Stimulated activated CD4-positive, alpha-beta T cell treated with anti-CD3 and anti-CD28 coated beads, Interleukin-12 subunit alpha, Interleukin-12 subunit beta, amount 100 ng/mL, for 4 hours (primary cell): ENCODE data around the gene TCOF1.

ENCODE experiments used
- DNase-seq: peaks from one replicate; pipeline ENCODE4 v3.0.0-alpha.2; 2020

The TCOF1 gene

DNA sequence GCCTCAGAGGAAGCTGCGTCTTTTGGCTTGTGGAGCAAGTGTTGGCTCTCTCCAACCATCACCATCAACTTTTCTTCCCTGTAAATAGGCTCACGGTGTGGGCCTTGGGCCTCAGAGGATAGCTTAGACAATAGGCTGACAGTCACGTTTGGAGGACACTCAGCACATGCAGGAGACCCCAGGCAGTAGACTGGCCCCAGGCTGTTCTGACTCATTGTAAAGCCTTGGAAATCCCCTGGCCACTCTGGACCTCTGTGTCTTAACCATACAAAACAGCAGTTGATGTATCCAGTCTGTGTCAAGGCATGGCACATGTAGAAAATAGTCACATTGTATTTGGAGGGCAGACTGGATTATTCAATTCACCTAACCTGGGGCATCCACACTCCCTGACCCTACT is 36.6 kb downstream of the TCOF1 start:
- DNase-seq: no peak

DNA sequence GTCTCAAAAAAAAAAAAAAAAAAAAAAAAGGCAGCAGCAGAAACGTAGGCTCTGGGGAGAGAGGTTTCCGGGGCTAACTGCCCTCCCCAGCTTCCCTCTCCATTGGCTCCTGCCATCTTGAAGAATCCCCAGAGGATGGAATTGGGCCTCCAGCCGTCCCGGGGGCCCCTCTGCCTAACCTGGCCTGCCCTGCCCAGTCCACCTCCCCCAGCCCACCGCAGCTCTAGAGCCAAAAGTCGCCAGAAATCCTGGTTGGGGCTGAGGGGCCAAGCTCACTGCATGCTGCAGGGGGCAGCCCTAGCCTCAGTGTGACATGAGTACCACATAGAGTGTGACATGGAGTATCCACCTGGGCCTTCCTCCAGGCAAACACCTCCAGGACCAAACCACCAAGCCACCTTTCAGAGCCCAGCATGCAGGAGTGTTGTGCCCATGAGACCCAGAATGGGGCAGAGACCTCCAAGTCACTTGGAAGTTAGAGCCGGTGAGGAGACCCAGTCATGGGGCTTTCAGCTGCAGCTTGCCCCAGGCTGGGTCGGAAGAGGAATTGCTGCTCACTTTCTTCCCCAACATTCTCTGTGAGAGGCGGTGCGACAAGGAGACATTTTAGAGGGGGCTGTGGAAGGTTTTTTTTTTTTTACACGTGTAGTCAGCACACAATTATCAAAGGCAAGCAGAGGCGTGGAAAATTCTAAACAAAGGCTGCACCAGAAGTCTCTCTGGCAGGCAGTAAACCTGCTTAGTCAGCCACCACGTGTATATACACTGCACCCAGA is 37.6 kb downstream of the TCOF1 start:
- no peak for DNase-seq

- DNase-seq: no peak
Measured at GRCh38 chr5:150395688-150395975, 38.1 kb downstream of the TCOF1 start.

GRCh38 chr5:150396267-150396666 is 38.8 kb downstream of the TCOF1 start:
- no peak for DNase-seq

GRCh38 chr5:150397146-150397781 is 39.8 kb downstream of the TCOF1 start:
- DNase-seq: no peak

DNA sequence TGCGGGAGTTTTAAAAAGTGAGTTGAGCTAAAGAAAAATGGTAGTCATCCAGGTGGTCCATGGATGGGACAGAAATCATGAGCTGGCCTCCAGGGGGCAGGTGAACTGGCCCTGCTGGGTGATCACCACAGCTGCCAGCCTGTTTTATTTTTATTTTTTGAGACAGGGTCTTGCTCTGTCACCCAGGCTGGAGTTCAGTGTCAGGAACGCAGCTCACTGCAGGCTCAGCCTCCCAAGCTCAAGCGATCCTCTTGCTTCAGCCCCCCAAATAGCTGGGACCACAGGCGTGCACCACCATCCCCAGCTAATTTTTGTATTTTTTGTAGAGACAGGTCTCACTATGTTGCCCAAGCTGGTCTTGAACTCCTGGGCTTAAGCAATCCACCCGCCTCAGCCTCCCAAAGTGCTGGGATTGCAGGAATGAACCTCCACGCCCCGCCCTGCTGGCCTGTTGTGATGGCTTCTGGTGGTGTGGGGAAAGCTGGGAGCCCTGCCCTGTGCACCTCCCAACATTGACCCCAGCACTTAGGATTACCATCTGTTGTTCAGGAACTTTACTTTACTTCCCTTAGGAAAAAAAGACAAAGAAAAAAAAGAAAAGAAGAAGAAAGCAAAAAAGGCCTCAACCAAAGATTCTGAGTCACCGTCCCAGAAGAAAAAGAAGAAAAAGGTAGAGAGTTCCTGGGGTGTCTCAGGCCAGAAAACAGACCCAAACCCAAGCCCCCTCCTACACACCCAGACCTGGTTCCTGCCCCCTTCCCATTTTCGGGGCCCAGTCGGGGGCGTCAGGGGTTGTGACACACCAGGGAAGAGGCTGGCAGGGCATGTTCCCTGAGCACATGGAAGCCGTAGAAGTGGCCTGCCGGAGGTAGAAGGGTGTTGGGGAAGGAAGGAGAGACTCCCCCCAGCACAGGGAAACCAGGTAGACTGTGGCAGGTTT is 40.6 kb downstream of the TCOF1 start:
- DNase-seq: no peak

- DNase-seq: no peak
Measured at GRCh38 chr5:150398722-150399523, 41.4 kb downstream of the TCOF1 start.

DNA sequence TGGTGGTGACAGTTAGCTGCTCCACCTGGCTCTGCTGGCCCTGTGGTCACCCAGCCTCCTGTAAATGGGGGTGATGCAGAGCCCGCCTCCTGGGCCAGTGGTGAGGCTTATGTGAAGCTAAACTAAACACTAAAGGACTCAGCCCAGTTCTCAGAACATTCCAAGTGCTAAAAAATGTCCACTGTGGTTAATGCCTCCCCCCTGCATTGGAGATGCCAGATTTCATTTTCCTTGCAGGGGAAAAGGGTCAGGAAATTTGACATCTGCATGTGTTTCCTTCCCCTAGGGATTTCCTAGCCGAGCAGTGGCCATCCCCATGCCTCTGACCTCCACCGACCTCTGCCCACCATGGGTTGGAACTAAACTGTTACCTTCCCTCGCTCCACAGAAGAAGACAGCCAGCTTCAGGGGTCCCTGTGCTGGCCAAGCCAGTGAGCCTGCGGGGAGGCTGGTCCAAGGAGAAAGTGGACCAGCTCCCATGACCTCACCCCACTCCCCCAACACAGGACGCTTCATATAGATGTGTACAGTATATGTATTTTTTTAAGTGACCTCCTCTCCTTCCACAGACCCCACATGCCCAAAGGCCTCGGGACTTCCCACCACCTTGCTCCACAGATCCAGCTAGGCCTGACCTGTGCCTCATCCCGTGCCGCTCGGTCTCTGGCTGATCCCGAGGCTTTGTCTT is 42.2 kb downstream of the TCOF1 start:
- no peak for DNase-seq

- DNase-seq: no peak
Measured at GRCh38 chr5:150400316-150401075, 43.0 kb downstream of the TCOF1 start.

- no peak for DNase-seq
Measured at GRCh38 chr5:150401076-150401375, 43.5 kb downstream of the TCOF1 start.

- DNase-seq: no peak
Measured at GRCh38 chr5:150401376-150402228, 44.1 kb downstream of the TCOF1 start.

- no peak for DNase-seq
Measured at GRCh38 chr5:150402229-150402773, 44.8 kb downstream of the TCOF1 start.

GRCh38 chr5:150402901-150403342 is 45.4 kb downstream of the TCOF1 start:
- DNase-seq: no peak

GRCh38 chr5:150404121-150404520 is 46.6 kb downstream of the TCOF1 start:
- DNase-seq: no peak

DNA sequence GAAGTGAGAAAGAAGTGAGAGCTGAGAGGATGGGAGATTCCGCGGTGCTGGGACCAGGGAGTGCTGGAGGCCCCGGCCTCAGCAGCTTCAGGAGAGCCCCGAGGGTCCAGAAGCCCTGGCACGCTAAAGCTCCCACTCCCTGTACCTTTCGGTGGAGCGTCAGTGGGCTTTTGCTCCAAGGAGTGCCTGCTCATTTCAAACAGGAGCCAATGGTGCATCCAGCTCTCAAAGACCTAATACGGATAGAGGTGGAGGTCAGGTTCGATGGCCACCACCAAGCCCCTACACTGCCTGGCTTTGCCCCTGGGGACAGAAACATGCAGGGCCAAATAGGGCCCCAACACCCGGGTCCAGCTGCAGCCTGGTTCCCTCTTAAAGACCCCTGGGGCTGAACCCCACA is 47.0 kb downstream of the TCOF1 start:
- no peak for DNase-seq

DNA sequence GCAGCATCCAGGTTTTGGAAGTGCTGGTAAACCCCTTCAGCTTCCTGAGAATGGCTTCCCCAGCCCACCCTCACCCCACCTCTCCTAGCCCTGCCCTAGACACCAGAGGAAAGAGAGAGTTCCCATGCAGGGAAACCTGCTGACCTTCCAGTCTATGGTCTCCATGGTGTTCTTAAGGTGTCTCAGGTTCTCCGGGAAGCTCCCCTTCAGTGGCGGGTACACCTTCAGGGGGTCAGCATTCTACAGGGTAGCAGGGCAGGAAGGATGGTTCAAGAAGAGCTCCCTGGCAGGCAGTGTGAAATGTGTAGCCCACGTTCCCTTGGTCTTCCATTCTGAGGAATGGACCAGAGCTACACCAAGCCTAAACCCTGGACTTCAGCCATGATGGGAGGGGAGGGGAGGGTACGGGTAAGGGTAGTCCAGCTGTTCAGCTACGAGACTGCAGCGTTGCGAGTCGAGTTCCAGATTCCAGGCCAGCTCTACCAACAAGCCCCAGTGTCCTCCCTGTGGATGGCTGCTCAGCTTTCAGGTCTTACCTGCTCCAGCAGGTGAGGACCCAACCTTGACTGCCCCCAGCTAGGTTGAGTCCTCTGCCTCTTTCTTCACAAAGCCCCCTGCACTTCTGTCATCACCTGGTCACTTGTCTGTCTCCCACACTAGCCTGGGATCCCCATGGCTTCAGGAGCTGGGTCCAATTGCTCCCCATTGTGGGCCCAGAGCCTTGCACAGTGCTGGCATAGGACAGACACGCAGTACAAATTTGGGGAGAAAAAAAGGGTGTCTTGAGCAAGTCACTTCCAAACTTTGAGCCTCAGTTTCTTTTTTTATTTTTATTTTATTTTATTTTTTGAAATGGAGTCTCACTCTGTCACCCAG is 47.7 kb downstream of the TCOF1 start:
- no peak for DNase-seq

DNA sequence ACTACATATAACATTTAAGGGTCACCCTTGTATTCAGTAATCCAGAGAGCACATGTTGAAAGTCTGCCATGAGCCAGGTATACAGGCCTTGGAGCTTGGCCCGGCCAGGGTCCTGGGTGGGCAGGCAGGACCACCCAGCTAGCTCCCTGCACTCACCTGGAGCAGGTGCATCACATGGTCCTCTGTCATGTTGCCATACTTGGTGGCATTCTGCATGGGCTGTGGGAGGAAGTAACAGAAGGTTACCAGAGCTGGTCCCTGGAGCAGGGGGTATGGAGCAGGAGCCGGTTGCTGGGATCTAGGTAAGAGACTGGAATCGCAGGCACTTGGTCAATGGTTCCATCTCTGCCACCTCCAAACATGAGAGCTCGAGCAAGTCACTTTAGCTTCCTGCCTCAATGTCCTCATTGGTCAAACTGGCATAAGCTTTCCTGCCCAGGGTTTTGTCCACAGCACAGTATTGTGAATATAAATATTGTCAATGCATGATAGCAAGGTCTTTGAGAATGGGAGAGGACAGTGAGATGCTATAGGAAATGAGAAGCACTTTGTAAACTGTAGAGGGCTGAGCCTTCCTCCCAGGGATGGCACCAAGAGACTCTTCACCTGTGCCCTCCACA is 48.7 kb downstream of the TCOF1 start:
- DNase-seq: no peak

DNA sequence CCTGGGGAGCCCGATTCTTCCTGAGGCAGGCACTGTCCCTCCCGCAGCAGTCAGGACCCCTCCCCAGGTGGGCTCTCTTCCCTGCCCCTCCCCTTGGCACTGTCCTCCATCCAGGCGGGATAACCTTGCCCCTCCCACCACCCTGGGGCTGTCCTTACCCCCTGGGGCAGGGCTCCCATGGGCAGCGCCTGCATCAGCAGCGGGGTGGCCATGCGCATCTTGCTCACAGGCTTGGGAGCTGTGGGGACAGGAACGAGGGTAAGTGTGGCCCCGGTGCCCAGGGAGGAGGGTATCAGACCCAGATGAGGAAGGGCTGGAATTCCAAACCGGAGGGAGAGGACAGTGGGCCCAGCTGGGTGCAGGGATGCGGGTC is 49.2 kb downstream of the TCOF1 start:
- DNase-seq: no peak
